Stimulated activated naive CD4-positive, alpha-beta T cell (primary cell): ENCODE data around the gene RGS18.
"Not testable (repeated sequence)": the region's sequence is repeated elsewhere in the genome, so short reads cannot be mapped to it uniquely, and the experiment has no call there.

ENCODE experiments used
- DNase-seq, 6 experiments: peaks; one replicate each; lab custom pipeline; 2025; lab: John Stamatoyannopoulos, UW

The RGS18 gene

GRCh38 chr1:192167011-192167410 is 8.7 kb downstream of the RGS18 start:
- no peak for DNase-seq

GRCh38 chr1:192167911-192168700 is 9.8 kb downstream of the RGS18 start:
- no peak for DNase-seq

- no peak for DNase-seq
Measured at GRCh38 chr1:192168964-192169363, 10.7 kb downstream of the RGS18 start.

- DNase-seq, result no peak
Measured at GRCh38 chr1:192170196-192170984, 12.1 kb downstream of the RGS18 start.

GRCh38 chr1:192171123-192171522 is 12.9 kb downstream of the RGS18 start:
- no peak for DNase-seq

GRCh38 chr1:192175971-192176370 is 17.7 kb downstream of the RGS18 start:
- no peak for DNase-seq

GRCh38 chr1:192183788-192184187 is 25.5 kb downstream of the RGS18 start:
- no peak for DNase-seq

GRCh38 chr1:192186197-192186596 is 27.9 kb downstream of the RGS18 start:
- no peak for DNase-seq

- no peak for DNase-seq
Measured at GRCh38 chr1:192190066-192190465, 31.8 kb downstream of the RGS18 start.

GRCh38 chr1:192201303-192201702 is 43.0 kb downstream of the RGS18 start:
- no peak for DNase-seq

GRCh38 chr1:192224396-192224795 is 66.1 kb downstream of the RGS18 start:
- DNase-seq, result no peak

GRCh38 chr1:192224846-192225245 is 66.6 kb downstream of the RGS18 start:
- DNase-seq, result no peak

GRCh38 chr1:192225266-192225665 is 67.0 kb downstream of the RGS18 start:
- DNase-seq, result no peak

- no peak for DNase-seq
Measured at GRCh38 chr1:192225703-192226102, 67.4 kb downstream of the RGS18 start.

GRCh38 chr1:192227330-192227729 is 69.1 kb downstream of the RGS18 start:
- DNase-seq, result no peak

- DNase-seq, result not testable (repeated sequence)
Measured at GRCh38 chr1:192227980-192228379, 69.7 kb downstream of the RGS18 start.

- DNase-seq, result no peak
Measured at GRCh38 chr1:192232817-192233417, 74.7 kb downstream of the RGS18 start.

- no peak for DNase-seq
Measured at GRCh38 chr1:192235127-192235526, 76.9 kb downstream of the RGS18 start.
